Heart left ventricle (tissue), 16 donors: ENCODE data around the gene OBP2A. TPM values are rescaled to one million over a fixed set of nuclear protein-coding genes. Genes with fewer than 3 reads are reported as not detected.

Experiments
- ATAC-seq, 4 donors: fragments of 200-7000 bp; cut with Tn5 transposase; one replicate each; pipeline ENCODE4 v1.9.1; 2020 to 2022; ENCODE audit warnings: moderate library complexity in 4 of 4, mild to moderate bottlenecking in 3 of 4, moderate number of reproducible peaks in 1 of 4
- DNase-seq, 5 donors: peaks; one replicate each; pipeline ENCODE4 v3.0.0-alpha.2; 2020
- H3K27ac ChIP-seq, 12 donors: fragments of 200-600 bp; sonication (generic) in 4 of 12; one replicate each; pipeline versions ENCODE4 v1.5.0 to v1.8.0; 2016 to 2022; ENCODE audit warnings: mild to moderate bottlenecking in 2 of 12
- H3K27me3 ChIP-seq, 9 donors: fragments of 200-600 bp; sonication (generic) in 2 of 9; one replicate each; pipeline versions ENCODE4 v1.5.1 to v1.8.0; 2016 to 2022; ENCODE audit warnings: mild to moderate bottlenecking in 3 of 9
- H3K36me3 ChIP-seq, 9 donors: fragments of 200-600 bp; sonication (generic) in 2 of 9; one replicate each; pipeline versions ENCODE4 v1.5.0 to v1.8.0; 2018 to 2022; ENCODE audit warnings: mild to moderate bottlenecking in 2 of 9
- H3K4me1 ChIP-seq, 12 donors: fragments of 200-600 bp; sonication (generic) in 4 of 12; one replicate each; pipeline versions ENCODE4 v1.5.0 to v1.8.0; 2016 to 2022; ENCODE audit warnings: mild to moderate bottlenecking in 3 of 12
- H3K4me3 ChIP-seq, 12 donors: fragments of 200-600 bp; sonication (generic) in 4 of 12; one replicate each; pipeline versions ENCODE4 v1.5.0 to v1.8.0; 2017 to 2022; ENCODE audit warnings: mild to moderate bottlenecking in 9 of 12, moderate library complexity in 4 of 12
- H3K9me3 ChIP-seq, 12 donors: fragments of 200-600 bp; sonication (generic) in 4 of 12; one replicate each; pipeline versions ENCODE4 v1.5.0 to v1.8.0; 2016 to 2022; ENCODE audit warnings: mild to moderate bottlenecking in 1 of 12
- POLR2A ChIP-seq, 2 donors: fragments of 450-650 bp; IDR thresholded peaks; one replicate each; pipeline ENCODE4 v1.6.1; 2017; ENCODE audit warnings: antibody characterized with exemption in 2 of 2, mild to moderate bottlenecking in 2 of 2, moderate library complexity in 2 of 2
- WGBS, 4 donors: extraction: QIAGEN DNeasy Blood & Tissue Kit in 2 of 4; methylation state at CpG; one replicate each; pipeline versions ENCODE4 v1.1.5 to v1.1.7; 2013 to 2018; 5-methylcytosine and 5-hydroxymethylcytosine counted together
- intact Hi-C, 10 donors: fragments of 100-400 bp; cut with DNase I; formaldehyde crosslinking; loops; one replicate each; pipeline versions ENCODE4 v1.11.1 to v1.14.2; 2022
- polyA plus RNA-seq, 2 donors: library from polyadenylated mRNA; stranded (reverse); fragments of 200-250 nt; gene quantifications; one replicate each; pipeline ENCODE4 v1.2.3, GENCODE V29; 2013
- total RNA-seq, 9 donors: library from RNA; depleted of rRNA in 2 of 9; stranded (reverse); fragments of >200 nt in 2 of 9; fragmentation: NEBNext Ultra II Directional in 3 of 9; extraction: Animal tissue kit (Norgen Biotek cat#: 25700) in 3 of 9; gene quantifications; one replicate each; pipeline versions ENCODE4 v1.1.0 to v1.2.4, GENCODE V29; 2016 to 2023
- TF ChIP-seq, protein P1 (sequence below), 12 donors: fragments of 200-600 bp; sonication (generic) in 4 of 12; IDR thresholded peaks; one replicate each; pipeline versions ENCODE4 v1.5.0 to v1.8.0; 2018 to 2022; ENCODE audit warnings: antibody characterized with exemption in 12 of 12, mild to moderate bottlenecking in 5 of 12
- donor health status: ischemic (EF 13 %, LVEDD 7.1; RV severe dilation, severe dysfunction).
- donor health status: healthy with polysubstance abuse.
- donor health status: DM: no; HTN: yes; CAD: no.
- donor health status: DM: no; HTN: no; CAD: no.
- donor health status: ischemic (EF 25% LVEDD 6.9; RV normal size, moderate dysfunction).
- donor health status: ischemic (EF 25% LVEDD 5.7; RV mildly dilated, moderate dysfunction).
- donor health status: healthy.
- donor health status: DM: yes; HTN: yes; CAD: no.
- donor health status: ischemic (EF 35%, LVEDD 5.7; RV mildly dilated, moderate dysfunction).
- donor health status: nonischemic (EF 11% LVEDD 7.7; RV severe dilation, severe dysfunction).
- donor health status: DM: yes; HTN: yes; CAD: no.
- donor health status: PGD.
- donor health status: ischemic (EF 29% LVEDD 5.4; RV normal size, mild dysfunction).
- donor health status: nonischemic (EF 23%, LVEDD 6.1; RV moderate dilation, normal function).

Gene OBP2A
- total and polyA plus RNA-seq, 11 donors = not detected

GRCh38 chr9:135588371-135588770 lies 42.4 kb downstream of the OBP2A start:
- Histone ChIP-seq H3K27ac (no peak overlapping the region), H3K27me3 (peaks cover 0 to 18% (median 0%) of the 10 kb centered on the region in 9 donors), H3K4me1 (no peaks in the 10 kb centered on the region), H3K4me3 (no peak overlapping the region), H3K36me3 (no peaks in the 10 kb centered on the region), H3K9me3 (no peaks in the 10 kb centered on the region)
- no peak for TF ChIP-seq POLR2A (IDR thresholded peaks at IDR 0.05)
- TF ChIP-seq, protein P1, sequence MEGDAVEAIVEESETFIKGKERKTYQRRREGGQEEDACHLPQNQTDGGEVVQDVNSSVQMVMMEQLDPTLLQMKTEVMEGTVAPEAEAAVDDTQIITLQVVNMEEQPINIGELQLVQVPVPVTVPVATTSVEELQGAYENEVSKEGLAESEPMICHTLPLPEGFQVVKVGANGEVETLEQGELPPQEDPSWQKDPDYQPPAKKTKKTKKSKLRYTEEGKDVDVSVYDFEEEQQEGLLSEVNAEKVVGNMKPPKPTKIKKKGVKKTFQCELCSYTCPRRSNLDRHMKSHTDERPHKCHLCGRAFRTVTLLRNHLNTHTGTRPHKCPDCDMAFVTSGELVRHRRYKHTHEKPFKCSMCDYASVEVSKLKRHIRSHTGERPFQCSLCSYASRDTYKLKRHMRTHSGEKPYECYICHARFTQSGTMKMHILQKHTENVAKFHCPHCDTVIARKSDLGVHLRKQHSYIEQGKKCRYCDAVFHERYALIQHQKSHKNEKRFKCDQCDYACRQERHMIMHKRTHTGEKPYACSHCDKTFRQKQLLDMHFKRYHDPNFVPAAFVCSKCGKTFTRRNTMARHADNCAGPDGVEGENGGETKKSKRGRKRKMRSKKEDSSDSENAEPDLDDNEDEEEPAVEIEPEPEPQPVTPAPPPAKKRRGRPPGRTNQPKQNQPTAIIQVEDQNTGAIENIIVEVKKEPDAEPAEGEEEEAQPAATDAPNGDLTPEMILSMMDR (IDR thresholded peaks at IDR 0.05) = no peak
- 95 to 97% (median 96%) methylated on average over 6 to 9 of the region's 9 CpGs; no CpG with 5 or more reads in 1 of the 4 donors for WGBS, 4 donors
- intact Hi-C loops = no loop called here
- ATAC-seq = no peak
- peak in 1 of 5 donors; percentile 34 for DNase-seq

DNA sequence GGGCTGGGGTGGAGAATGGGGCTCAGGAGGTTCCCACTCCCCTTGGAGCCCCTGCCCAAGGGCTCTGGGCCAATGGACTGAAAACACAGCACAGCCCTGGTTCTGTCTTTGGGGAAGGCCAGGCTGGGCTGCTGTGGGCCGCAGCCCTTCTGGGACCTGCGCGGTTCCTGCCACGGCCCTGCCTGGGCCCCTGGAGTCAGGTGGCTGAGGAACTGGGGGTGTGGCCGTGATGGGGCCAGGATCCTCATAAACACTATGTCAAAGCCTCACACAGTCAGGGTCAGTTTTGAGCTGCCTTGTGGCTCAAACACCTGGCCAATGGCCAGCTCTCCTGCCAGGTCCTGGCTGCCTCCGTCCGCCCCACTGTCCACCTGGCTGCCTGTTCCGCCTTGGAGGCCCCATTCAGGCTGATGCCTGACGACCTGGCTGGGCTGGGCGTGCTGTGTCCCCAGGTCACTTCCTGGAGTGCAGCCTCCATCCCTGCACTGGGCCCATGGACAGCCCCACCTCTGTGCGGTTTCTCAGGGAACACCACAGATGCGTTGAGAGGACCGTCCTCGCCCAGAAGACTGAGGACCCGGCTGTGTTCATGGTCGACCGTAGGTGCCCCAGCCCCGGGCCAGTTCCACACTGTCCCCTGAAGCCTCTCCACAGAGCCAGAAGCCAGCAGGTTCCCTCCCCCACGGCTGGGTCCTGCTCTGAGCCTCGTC lies 43.1 kb downstream of the OBP2A start:
- 85 to 91% (median 88%) methylated on average over 11 to 20 of the region's 20 CpGs for WGBS, 4 donors
- intact Hi-C loops = no loop called here
- DNase-seq (peak in 1 of 5 donors; percentile 55), ATAC-seq (peak in 1 of 4 donors; percentile 16)
- Histone ChIP-seq H3K27me3 (peaks cover 0 to 18% (median 0%) of the 10 kb centered on the region in 9 donors), H3K27ac (no peak overlapping the region), H3K9me3 (no peaks in the 10 kb centered on the region), H3K4me3 (no peak overlapping the region), H3K36me3 (no peaks in the 10 kb centered on the region), H3K4me1 (no peaks in the 10 kb centered on the region)
- TF ChIP-seq POLR2A (IDR thresholded peaks at IDR 0.05) = no peak
- TF ChIP-seq, protein P1 (IDR thresholded peaks at IDR 0.05) = no peak

DNA sequence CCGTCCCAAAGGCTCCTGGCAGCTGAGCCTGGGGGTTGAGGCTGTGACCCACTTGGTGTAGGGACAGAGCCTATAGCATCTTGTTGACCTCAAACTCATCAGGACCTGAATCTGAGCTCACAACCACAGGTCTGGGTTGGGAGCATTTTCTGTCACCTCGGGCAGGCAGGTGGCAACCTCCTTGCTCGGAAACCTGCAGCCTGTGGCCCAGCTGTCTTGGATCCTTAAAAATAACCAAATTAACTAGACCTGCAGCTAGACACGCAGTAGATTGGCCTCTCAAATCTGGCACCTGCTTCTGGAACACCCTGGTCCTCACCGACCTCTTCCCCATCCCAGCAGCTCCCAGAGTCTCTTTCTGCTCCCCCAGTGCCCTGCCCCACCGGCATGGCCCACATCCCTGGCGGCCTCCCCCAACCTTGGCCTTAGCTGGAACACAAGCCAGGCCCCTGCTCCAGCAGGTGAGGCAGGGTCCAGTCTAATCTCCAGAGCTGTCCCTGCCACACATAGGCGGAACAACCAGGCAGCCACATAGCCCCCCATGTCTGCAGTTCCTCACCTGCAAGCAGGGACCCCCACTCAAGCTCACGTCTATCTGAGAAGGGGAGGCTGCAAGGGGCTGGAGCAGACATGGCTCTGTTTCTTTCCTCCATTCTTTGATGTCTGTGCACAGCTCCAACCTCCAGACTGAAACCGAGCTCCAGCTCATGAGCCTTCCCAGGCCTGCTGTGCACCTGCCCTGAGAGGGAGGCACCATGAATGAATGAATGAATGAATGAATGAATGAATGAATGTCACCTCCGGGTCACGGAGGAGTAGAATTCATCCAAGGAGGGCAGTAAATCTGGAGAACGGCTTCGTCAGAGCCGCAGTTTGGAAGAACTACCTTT lies 43.9 kb downstream of the OBP2A start:
- DNase-seq (no peak), ATAC-seq (no peak)
- no peak for TF ChIP-seq POLR2A (IDR thresholded peaks at IDR 0.05)
- TF ChIP-seq, protein P1 (IDR thresholded peaks at IDR 0.05) = no peak
- Histone ChIP-seq H3K9me3 (peaks cover 0 to 7% (median 1%) of the 10 kb centered on the region in 12 donors), H3K27me3 (peaks cover 0 to 18% (median 0%) of the 10 kb centered on the region in 9 donors), H3K27ac (no peak overlapping the region), H3K4me3 (no peak overlapping the region), H3K4me1 (no peaks in the 10 kb centered on the region), H3K36me3 (no peaks in the 10 kb centered on the region)
- 73 to 91% (median 78%) methylated on average over 9 to 15 of the region's 15 CpGs for whole genome bisulfite sequencing, 4 donors
- intact Hi-C loops = no loop called here

DNA sequence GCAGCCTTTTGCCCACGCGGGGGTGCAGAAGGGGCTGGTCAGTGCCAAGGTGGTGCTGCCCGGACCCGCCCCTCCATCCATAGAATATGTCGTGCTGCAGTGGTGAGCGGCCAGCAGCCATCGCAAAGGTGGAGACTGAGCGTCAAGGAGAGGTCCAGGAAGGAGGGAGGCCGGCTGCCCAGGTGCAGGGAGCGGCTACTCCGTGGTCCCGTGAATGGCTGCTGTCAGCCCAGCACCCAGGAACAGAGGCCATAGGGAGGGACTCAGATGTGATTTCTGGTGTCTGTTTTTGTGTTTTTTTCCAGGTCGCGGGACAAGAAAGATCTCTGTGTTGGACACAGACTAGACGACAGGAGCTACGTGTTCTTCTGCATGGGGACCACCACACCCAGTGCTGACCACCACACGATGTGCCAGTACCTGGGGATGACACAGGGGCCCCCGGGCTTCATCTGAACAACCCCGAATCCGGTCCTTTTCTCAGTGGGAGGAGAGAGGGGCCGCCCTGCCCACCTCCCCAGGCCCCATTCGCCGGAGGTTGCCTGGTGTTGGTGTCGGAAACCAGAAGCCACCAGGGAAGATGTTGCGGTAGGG lies 44.7 kb downstream of the OBP2A start:
- intact Hi-C loops = no loop called here

More for the DNA sequence above, 44.7 kb downstream of the OBP2A start:
- H3K9me3 ChIP-seq = peaks cover 0 to 14% (median 7%) of the 10 kb centered on the region in 12 donors
- TF ChIP-seq POLR2A (IDR thresholded peaks at IDR 0.05) = no peak
- TF ChIP-seq, protein P1 (IDR thresholded peaks at IDR 0.05) = no peak
- no peak overlapping the region for H3K4me3 ChIP-seq
- H3K27me3 ChIP-seq = peaks cover 0 to 18% (median 5%) of the 10 kb centered on the region in 9 donors
- H3K36me3 ChIP-seq = no peaks in the 10 kb centered on the region
- WGBS, 4 donors = 79 to 84% (median 81%) methylated on average over 24 to 25 of the region's 25 CpGs
- H3K4me1 ChIP-seq = no peaks in the 10 kb centered on the region
- DNase-seq = no peak
- H3K27ac ChIP-seq = no peak overlapping the region
- no peak for ATAC-seq
